ENCODE measurements around the gene ZNF771.

Gene ZNF771

GRCh38 chr16:30407102-30407803 is at the start of gene ZNF771:
TSS of gene ZNF771 (plus strand) at chr16:30407606. CDS start at chr16:30408054, 448 bp downstream.
- DNase-seq (ENCODE audit: low read depth): peak; percentile 76

GRCh38 chr16:30357715-30358576 is 49.5 kb upstream of the ZNF771 start:
- no peak for DNase-seq (ENCODE audit: low read depth)

- DNase-seq (ENCODE audit: low read depth): no peak
Observed at GRCh38 chr16:30358577-30358936, 48.8 kb upstream of the ZNF771 start.

GRCh38 chr16:30358990-30359870 is 48.2 kb upstream of the ZNF771 start:
- no peak for DNase-seq (ENCODE audit: low read depth)

GRCh38 chr16:30359871-30360170 is 47.6 kb upstream of the ZNF771 start:
- no peak for DNase-seq (ENCODE audit: low read depth)

- no peak for DNase-seq (ENCODE audit: low read depth)
Observed at GRCh38 chr16:30361180-30361579, 46.2 kb upstream of the ZNF771 start.

GRCh38 chr16:30365200-30365599 is 42.2 kb upstream of the ZNF771 start:
- no peak for DNase-seq (ENCODE audit: low read depth)

- no peak for DNase-seq (ENCODE audit: low read depth)
Observed at GRCh38 chr16:30366511-30366910, 40.9 kb upstream of the ZNF771 start.

GRCh38 chr16:30367349-30368009 is 39.9 kb upstream of the ZNF771 start:
- DNase-seq (ENCODE audit: low read depth): no peak

- DNase-seq (ENCODE audit: low read depth): no peak
Observed at GRCh38 chr16:30368122-30368791, 39.1 kb upstream of the ZNF771 start.

- no peak for DNase-seq (ENCODE audit: low read depth)
Observed at GRCh38 chr16:30368792-30369090, 38.7 kb upstream of the ZNF771 start.

- no peak for DNase-seq (ENCODE audit: low read depth)
Observed at GRCh38 chr16:30369091-30369937, 38.1 kb upstream of the ZNF771 start.

- DNase-seq (ENCODE audit: low read depth): no peak
Observed at GRCh38 chr16:30369938-30370455, 37.4 kb upstream of the ZNF771 start.

GRCh38 chr16:30370456-30371247 is 36.8 kb upstream of the ZNF771 start, which contains the start of gene TBC1D10B:
TSS of gene TBC1D10B (minus strand) at chr16:30370494. CDS start at chr16:30370183, 311 bp downstream.
- DNase-seq (ENCODE audit: low read depth): peak; percentile 100

GRCh38 chr16:30371248-30371816 is 36.1 kb upstream of the ZNF771 start:
- no peak for DNase-seq (ENCODE audit: low read depth)

- DNase-seq (ENCODE audit: low read depth): no peak
Observed at GRCh38 chr16:30372038-30372712, 35.2 kb upstream of the ZNF771 start.

- no peak for DNase-seq (ENCODE audit: low read depth)
Observed at GRCh38 chr16:30372725-30373124, 34.7 kb upstream of the ZNF771 start.

GRCh38 chr16:30374538-30374937 is 32.9 kb upstream of the ZNF771 start, which contains the start of gene MYL11:
TSS of gene MYL11 (plus strand) at chr16:30374802. CDS start at chr16:30374858, 56 bp downstream.
- no peak for DNase-seq (ENCODE audit: low read depth)

Measured in CMK (cell line).